ENCODE data around the gene SHMT2. TPM values are rescaled to one million over a fixed set of nuclear protein-coding genes. Genes with fewer than 3 reads are reported as not detected.

SHMT2 gene
- total and polyA plus RNA-seq, 9 of the 15 experiments (the other 6 are each of a cell fraction or from before 2014, with no cell fraction given) = 46.1 to 319 (median 115) TPM

DNA sequence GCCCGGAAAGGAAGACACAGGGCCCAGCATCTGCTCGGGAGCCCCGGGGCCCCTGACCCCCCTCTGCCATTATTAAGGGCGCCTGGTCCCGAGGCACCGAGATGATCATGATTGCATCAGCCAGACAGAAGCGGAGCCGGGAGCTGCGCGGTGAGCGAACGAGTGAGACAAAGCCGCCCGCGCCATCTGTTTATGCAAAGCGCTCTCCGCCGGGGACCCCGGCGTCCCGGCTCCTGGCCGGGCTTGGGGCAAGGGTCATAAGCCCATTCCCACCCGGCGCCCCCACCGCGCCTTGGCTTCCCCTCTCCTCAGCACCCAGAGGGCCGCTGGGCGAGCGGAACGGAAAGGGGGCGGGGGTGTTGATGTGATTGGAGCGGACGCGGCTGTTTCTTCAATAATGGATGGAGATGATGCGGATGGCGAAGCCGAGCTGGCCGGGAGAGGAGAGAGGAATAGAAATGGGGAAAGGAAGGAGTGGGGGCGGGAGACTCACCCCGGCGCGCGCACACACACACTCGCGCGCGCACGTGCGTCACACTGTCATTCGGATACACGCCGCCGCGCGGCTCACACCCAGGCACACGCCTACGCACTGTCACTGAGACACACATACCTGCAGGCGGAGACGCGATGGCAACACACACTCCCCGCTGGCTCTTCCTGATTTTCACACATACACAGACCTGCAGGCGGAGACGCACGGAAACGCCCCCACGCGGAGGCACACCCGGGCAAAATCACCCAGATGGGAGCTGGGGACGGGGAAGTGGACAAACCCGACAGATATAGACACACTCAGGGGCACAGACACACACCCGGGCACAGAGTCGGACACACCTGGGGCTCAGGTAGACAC is 10.8 kb downstream of the SHMT2 start (continued):
- TF ChIP-seq, protein P1, sequence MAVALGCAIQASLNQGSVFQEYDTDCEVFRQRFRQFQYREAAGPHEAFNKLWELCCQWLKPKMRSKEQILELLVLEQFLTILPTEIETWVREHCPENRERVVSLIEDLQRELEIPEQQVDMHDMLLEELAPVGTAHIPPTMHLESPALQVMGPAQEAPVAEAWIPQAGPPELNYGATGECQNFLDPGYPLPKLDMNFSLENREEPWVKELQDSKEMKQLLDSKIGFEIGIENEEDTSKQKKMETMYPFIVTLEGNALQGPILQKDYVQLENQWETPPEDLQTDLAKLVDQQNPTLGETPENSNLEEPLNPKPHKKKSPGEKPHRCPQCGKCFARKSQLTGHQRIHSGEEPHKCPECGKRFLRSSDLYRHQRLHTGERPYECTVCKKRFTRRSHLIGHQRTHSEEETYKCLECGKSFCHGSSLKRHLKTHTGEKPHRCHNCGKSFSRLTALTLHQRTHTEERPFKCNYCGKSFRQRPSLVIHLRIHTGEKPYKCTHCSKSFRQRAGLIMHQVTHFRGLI (CRISPR knock-in tag; IDR thresholded peaks at IDR 0.05) = no peak
- TF ChIP-seq, protein P2, sequence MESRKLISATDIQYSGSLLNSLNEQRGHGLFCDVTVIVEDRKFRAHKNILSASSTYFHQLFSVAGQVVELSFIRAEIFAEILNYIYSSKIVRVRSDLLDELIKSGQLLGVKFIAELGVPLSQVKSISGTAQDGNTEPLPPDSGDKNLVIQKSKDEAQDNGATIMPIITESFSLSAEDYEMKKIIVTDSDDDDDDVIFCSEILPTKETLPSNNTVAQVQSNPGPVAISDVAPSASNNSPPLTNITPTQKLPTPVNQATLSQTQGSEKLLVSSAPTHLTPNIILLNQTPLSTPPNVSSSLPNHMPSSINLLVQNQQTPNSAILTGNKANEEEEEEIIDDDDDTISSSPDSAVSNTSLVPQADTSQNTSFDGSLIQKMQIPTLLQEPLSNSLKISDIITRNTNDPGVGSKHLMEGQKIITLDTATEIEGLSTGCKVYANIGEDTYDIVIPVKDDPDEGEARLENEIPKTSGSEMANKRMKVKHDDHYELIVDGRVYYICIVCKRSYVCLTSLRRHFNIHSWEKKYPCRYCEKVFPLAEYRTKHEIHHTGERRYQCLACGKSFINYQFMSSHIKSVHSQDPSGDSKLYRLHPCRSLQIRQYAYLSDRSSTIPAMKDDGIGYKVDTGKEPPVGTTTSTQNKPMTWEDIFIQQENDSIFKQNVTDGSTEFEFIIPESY (CRISPR knock-in tag; IDR thresholded peaks at IDR 0.05) = no peak
- TF ChIP-seq, protein P3, sequence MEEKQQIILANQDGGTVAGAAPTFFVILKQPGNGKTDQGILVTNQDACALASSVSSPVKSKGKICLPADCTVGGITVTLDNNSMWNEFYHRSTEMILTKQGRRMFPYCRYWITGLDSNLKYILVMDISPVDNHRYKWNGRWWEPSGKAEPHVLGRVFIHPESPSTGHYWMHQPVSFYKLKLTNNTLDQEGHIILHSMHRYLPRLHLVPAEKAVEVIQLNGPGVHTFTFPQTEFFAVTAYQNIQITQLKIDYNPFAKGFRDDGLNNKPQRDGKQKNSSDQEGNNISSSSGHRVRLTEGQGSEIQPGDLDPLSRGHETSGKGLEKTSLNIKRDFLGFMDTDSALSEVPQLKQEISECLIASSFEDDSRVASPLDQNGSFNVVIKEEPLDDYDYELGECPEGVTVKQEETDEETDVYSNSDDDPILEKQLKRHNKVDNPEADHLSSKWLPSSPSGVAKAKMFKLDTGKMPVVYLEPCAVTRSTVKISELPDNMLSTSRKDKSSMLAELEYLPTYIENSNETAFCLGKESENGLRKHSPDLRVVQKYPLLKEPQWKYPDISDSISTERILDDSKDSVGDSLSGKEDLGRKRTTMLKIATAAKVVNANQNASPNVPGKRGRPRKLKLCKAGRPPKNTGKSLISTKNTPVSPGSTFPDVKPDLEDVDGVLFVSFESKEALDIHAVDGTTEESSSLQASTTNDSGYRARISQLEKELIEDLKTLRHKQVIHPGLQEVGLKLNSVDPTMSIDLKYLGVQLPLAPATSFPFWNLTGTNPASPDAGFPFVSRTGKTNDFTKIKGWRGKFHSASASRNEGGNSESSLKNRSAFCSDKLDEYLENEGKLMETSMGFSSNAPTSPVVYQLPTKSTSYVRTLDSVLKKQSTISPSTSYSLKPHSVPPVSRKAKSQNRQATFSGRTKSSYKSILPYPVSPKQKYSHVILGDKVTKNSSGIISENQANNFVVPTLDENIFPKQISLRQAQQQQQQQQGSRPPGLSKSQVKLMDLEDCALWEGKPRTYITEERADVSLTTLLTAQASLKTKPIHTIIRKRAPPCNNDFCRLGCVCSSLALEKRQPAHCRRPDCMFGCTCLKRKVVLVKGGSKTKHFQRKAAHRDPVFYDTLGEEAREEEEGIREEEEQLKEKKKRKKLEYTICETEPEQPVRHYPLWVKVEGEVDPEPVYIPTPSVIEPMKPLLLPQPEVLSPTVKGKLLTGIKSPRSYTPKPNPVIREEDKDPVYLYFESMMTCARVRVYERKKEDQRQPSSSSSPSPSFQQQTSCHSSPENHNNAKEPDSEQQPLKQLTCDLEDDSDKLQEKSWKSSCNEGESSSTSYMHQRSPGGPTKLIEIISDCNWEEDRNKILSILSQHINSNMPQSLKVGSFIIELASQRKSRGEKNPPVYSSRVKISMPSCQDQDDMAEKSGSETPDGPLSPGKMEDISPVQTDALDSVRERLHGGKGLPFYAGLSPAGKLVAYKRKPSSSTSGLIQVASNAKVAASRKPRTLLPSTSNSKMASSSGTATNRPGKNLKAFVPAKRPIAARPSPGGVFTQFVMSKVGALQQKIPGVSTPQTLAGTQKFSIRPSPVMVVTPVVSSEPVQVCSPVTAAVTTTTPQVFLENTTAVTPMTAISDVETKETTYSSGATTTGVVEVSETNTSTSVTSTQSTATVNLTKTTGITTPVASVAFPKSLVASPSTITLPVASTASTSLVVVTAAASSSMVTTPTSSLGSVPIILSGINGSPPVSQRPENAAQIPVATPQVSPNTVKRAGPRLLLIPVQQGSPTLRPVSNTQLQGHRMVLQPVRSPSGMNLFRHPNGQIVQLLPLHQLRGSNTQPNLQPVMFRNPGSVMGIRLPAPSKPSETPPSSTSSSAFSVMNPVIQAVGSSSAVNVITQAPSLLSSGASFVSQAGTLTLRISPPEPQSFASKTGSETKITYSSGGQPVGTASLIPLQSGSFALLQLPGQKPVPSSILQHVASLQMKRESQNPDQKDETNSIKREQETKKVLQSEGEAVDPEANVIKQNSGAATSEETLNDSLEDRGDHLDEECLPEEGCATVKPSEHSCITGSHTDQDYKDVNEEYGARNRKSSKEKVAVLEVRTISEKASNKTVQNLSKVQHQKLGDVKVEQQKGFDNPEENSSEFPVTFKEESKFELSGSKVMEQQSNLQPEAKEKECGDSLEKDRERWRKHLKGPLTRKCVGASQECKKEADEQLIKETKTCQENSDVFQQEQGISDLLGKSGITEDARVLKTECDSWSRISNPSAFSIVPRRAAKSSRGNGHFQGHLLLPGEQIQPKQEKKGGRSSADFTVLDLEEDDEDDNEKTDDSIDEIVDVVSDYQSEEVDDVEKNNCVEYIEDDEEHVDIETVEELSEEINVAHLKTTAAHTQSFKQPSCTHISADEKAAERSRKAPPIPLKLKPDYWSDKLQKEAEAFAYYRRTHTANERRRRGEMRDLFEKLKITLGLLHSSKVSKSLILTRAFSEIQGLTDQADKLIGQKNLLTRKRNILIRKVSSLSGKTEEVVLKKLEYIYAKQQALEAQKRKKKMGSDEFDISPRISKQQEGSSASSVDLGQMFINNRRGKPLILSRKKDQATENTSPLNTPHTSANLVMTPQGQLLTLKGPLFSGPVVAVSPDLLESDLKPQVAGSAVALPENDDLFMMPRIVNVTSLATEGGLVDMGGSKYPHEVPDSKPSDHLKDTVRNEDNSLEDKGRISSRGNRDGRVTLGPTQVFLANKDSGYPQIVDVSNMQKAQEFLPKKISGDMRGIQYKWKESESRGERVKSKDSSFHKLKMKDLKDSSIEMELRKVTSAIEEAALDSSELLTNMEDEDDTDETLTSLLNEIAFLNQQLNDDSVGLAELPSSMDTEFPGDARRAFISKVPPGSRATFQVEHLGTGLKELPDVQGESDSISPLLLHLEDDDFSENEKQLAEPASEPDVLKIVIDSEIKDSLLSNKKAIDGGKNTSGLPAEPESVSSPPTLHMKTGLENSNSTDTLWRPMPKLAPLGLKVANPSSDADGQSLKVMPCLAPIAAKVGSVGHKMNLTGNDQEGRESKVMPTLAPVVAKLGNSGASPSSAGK (IDR thresholded peaks at IDR 0.05) = peak; percentile 72
- TF ChIP-seq, protein P4, sequence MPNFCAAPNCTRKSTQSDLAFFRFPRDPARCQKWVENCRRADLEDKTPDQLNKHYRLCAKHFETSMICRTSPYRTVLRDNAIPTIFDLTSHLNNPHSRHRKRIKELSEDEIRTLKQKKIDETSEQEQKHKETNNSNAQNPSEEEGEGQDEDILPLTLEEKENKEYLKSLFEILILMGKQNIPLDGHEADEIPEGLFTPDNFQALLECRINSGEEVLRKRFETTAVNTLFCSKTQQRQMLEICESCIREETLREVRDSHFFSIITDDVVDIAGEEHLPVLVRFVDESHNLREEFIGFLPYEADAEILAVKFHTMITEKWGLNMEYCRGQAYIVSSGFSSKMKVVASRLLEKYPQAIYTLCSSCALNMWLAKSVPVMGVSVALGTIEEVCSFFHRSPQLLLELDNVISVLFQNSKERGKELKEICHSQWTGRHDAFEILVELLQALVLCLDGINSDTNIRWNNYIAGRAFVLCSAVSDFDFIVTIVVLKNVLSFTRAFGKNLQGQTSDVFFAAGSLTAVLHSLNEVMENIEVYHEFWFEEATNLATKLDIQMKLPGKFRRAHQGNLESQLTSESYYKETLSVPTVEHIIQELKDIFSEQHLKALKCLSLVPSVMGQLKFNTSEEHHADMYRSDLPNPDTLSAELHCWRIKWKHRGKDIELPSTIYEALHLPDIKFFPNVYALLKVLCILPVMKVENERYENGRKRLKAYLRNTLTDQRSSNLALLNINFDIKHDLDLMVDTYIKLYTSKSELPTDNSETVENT (CRISPR knock-in tag; IDR thresholded peaks at IDR 0.05) = no peak
- TF ChIP-seq BCOR (IDR thresholded peaks at IDR 0.05) = 0 out of 2 replicates have a peak, but pooled peaks have one; percentile 17
- TF ChIP-seq NRF1 (conservative IDR thresholded peaks at IDR 0.05 in 1 of 2, IDR thresholded peaks at IDR 0.05 in 1 of 2) = peak; percentile 85 to 87

Data from K562 (cell line).